GM21423 (cell line): ENCODE data around the gene RBM24.

Source experiments
- ATAC-seq: cut with Tn5 transposase; IDR thresholded peaks from one replicate; pipeline ENCODE4 v1.9.1; 2021; ENCODE audit warnings: mild to moderate bottlenecking, moderate library complexity; ENCODE audit not compliant: unreplicated experiment

The RBM24 gene

DNA sequence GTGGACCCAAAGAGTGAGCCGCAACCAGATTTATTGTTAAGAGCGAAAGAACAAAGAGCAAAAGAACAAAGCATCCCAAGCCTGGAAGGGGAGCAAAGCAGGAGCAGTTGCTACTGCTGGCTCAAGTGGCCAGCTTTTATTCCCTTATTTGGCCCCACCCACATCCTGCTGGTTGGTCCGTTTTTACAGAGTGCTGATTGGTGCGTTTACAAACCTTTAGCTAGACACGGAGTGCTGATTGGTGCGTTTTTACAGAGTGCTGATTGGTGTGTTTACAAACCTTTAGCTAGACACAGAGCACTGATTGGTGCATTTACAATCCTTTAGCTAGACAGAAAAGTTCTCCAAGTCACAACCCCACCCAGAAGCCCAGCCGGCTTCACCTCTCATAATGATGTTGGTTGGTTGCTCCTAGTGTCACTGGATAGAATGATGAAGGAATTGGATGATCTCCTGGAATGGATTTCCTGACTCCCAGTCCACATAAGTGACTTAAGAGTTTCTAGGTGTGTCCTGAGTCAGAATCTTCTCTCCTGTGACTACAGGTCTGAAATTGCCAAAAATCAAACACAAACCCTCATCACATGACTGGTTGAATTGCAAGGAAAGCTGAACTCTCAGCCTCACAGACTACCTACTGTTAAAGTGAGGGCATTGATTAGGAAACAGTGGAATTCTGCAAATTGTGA lies 60.1 kb downstream of the RBM24 start:
- ATAC-seq = no peak

DNA sequence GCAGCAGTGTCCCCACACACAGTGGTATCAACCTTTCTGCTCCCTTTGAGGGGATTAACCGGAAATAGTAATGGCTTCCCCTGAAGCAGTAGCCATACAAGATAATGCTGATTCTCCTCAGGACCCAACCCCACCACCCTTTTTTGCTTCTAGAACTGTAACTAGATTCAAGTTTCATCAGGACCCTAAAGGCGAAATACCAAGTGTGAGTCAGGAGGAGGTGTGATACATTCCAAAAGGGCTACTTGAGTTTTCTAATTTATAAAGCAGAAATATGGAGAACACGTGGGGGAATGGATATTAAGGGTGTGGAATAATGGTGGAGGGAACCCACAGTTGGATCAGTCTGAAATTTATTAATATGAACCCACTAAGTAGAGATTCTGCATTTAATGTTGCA lies 60.7 kb downstream of the RBM24 start:
- ATAC-seq = no peak

DNA sequence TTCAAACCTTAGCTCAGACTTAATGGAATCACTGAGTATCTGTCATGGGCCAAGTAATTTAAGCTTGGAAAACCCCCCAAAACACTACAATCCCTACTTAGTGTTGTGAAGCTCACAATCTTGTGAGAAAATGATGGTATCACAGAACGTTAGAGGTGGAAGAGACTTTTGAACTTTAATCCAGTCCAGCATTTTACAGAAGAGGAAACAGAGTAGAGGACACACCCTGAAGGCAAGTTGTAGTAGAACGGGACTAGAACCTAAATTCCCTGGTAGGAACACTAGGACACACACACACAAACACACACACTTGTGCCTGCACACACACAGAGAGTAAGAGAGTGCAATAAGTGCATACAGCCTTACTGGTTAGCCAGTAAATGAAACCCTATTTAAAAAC lies 62.1 kb downstream of the RBM24 start:
- no peak for ATAC-seq
